Skeletal muscle tissue (tissue), 4 donors: ENCODE data around the gene TSC2. TPM values are rescaled to one million over a fixed set of nuclear protein-coding genes. Genes with fewer than 3 reads are reported as not detected.

Source experiments
- H3K27ac ChIP-seq: one replicate; pipeline ENCODE4 v1.7.0; 2013; ENCODE audit warnings: mild to moderate bottlenecking, low read depth, low read length, inconsistent platforms
- H3K27me3 ChIP-seq, 3 donors: one replicate each; pipeline ENCODE4 v1.7.0; 2013; ENCODE audit warnings: low read length in 3 of 3; ENCODE audit not compliant: control insufficient read depth in 3 of 3, insufficient read depth in 3 of 3
- H3K36me3 ChIP-seq, 3 donors: one replicate each; pipeline ENCODE4 v1.7.0; 2013; ENCODE audit warnings: low read length in 3 of 3; ENCODE audit not compliant: control insufficient read depth in 3 of 3, insufficient read depth in 3 of 3
- H3K4me1 ChIP-seq, 3 donors: one replicate each; pipeline ENCODE4 v1.7.0; 2013; ENCODE audit warnings: low read length in 3 of 3, mild to moderate bottlenecking in 3 of 3; ENCODE audit not compliant: control insufficient read depth in 3 of 3, insufficient read depth in 3 of 3
- H3K4me3 ChIP-seq, 3 donors: one replicate each; pipeline ENCODE4 v1.7.0; 2013; ENCODE audit warnings: low read length in 3 of 3
- H3K9ac ChIP-seq, 3 donors: one replicate each; pipeline ENCODE4 v1.7.0; 2013; ENCODE audit warnings: low read length in 3 of 3, mild to moderate bottlenecking in 3 of 3, moderate library complexity in 2 of 3, low read depth in 1 of 3
- H3K9me3 ChIP-seq, 3 donors: one replicate each; pipeline ENCODE4 v1.7.0; 2013; ENCODE audit warnings: low read length in 3 of 3; ENCODE audit not compliant: control insufficient read depth in 3 of 3
- total RNA-seq: library from RNA; depleted of rRNA; stranded (reverse); fragments of >200 nt; gene quantifications from one replicate; pipeline ENCODE4 v1.2.3, GENCODE V29; 2014
- donor health status: Osteomylitis.

The TSC2 gene
- total RNA-seq, 1 donor from 2014 or later, result 49.6 TPM

DNA sequence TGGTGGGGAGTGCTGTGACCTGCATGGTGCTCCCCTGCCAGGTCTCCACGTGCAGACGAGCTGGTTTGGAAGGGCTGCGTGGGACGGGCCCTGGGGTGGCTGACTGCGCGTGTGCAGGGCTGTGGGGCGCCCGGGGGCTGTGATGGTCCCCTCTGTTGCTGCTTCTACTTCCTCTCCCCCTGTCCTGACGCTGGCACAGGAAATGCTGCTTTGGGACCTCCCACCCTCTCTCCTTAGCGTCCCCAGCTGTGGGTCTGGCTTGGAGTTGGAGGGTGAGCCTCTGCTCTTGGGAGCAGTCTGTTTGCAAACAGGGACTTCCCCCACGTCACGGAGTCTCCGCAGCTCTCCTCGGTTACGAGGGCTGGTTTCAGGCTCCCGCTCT is 35.2 kb downstream of the TSC2 start:
- no peak overlapping the region for H3K9ac ChIP-seq
- peaks cover 53 to 66% (median 55%) of the 10 kb centered on the region in 3 donors for H3K36me3 ChIP-seq
- peaks cover 0 to 5% (median 0%) of the 10 kb centered on the region in 3 donors for H3K4me1 ChIP-seq
- no peaks in the 10 kb centered on the region for H3K9me3 ChIP-seq
- no peak overlapping the region for H3K4me3 ChIP-seq
- no peaks in the 10 kb centered on the region for H3K27me3 ChIP-seq
- no peak overlapping the region for H3K27ac ChIP-seq

DNA sequence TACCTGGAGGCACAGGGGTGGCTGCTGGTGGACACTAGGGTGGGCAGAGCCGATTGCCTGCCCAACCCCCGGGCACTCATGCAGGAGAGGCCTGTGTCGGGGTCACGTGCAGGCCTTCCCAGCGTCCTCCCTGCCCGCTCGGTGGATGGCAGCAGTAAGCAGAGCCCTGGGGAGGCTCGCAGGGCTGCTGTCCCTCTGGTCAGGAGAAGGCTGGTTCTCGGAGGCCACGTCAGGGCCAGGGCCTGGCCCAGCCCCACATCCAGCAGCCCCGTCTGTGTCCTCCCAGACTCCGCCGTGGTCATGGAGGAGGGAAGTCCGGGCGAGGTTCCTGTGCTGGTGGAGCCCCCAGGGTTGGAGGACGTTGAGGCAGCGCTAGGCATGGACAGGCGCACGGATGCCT is 35.6 kb downstream of the TSC2 start:
- H3K36me3 ChIP-seq, result peaks cover 55 to 70% (median 56%) of the 10 kb centered on the region in 3 donors
- peaks cover 0 to 5% (median 0%) of the 10 kb centered on the region in 3 donors for H3K4me1 ChIP-seq
- no peaks in the 10 kb centered on the region for H3K9me3 ChIP-seq
- H3K27ac ChIP-seq, result no peak overlapping the region
- H3K9ac ChIP-seq, result no peak overlapping the region
- no peaks in the 10 kb centered on the region for H3K27me3 ChIP-seq
- no peak overlapping the region for H3K4me3 ChIP-seq

DNA sequence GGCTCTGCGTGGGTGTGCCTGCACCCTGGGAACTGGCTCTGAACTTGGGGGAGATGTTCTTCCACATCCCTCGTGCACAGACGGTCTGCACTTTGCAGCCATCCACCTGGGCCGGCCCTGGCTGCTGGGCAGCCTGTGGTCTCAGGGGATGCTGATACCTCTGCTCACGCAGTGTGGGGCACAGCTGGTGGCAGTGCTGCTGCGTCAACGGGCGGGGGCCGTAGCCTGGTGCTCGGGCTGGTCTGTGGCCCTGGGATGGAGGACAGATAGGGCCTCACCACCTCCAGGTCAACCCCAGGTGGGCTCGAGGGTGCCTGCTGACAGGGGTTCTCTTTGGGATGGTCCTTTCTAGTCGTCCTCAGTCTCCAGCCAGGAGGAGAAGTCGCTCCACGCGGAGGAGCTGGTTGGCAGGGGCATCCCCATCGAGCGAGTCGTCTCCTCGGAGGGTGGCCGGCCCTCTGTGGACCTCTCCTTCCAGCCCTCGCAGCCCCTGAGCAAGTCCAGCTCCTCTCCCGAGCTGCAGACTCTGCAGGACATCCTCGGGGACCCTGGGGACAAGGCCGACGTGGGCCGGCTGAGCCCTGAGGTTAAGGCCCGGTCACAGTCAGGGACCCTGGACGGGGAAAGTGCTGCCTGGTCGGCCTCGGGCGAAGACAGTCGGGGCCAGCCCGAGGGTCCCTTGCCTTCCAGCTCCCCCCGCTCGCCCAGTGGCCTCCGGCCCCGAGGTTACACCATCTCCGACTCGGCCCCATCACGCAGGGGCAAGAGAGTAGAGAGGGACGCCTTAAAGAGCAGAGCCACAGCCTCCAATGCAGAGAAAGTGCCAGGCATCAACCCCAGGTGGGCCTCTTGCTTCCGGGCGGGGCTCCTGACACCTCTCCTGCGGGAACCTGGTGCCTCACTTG is 36.3 kb downstream of the TSC2 start:
- H3K36me3 ChIP-seq, result peaks cover 55 to 69% (median 56%) of the 10 kb centered on the region in 3 donors
- no peaks in the 10 kb centered on the region for H3K9me3 ChIP-seq
- no peak overlapping the region for H3K27ac ChIP-seq
- no peaks in the 10 kb centered on the region for H3K27me3 ChIP-seq
- peaks cover 0 to 8% (median 1%) of the 10 kb centered on the region in 3 donors for H3K4me1 ChIP-seq
- no peak overlapping the region for H3K9ac ChIP-seq
- no peak overlapping the region for H3K4me3 ChIP-seq

DNA sequence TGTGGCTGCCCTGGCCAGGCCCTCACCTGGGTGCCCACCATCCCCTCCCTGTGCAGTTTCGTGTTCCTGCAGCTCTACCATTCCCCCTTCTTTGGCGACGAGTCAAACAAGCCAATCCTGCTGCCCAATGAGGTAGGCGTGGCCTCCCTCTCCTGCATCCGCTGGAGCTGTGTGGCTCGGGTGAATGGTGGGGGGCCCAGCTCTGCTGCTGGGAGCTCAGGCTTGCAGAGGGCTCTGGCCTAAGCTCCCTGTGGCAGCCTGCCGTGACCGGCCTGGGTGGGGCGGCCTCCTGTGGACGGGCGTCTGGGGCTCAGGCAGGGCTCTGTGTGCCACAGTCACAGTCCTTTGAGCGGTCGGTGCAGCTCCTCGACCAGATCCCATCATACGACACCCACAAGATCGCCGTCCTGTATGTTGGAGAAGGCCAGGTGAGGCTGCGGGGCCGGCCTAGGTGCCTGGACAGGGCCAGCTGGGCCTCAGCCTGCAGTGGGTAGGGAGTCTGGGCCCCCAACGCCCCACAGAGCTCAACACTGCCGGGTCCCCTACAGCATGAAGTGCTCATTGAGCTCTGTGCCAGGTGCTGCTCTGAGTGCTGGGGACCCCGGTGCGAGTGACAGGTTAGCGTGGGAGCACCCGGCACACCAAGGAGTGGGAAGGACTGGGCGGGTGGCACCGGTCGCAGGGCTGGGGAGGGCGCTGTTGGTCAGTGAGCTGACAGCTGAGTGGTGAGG is 37.3 kb downstream of the TSC2 start:
- H3K9me3 ChIP-seq, result no peaks in the 10 kb centered on the region
- peaks cover 9 to 17% (median 11%) of the 10 kb centered on the region in 3 donors for H3K4me1 ChIP-seq
- H3K9ac ChIP-seq, result no peak overlapping the region
- no peak overlapping the region for H3K4me3 ChIP-seq
- no peaks in the 10 kb centered on the region for H3K27me3 ChIP-seq
- H3K36me3 ChIP-seq, result peaks cover 52 to 71% (median 57%) of the 10 kb centered on the region in 3 donors
- no peak overlapping the region for H3K27ac ChIP-seq

DNA sequence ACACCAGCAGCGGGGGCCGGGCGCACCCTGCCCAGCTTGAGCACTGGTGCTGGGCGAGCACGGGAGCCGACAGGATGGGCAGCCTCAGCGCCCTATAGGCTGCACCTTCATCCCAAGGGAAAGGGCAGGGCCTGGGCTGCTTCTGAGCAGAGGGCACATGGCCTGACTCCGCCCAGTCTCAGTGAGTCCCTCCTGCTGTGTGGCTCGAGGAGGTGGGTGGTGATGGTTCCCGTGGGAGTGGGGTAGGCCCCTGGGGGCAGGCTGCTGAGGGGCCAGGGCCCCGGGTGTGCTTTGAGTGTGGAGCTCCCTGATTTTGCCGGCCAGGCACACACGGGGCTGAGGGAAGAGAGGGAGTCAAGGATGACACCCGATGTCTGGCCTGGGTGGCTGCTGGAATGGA is 37.9 kb downstream of the TSC2 start:
- Histone ChIP-seq H3K36me3 (peaks cover 54 to 71% (median 57%) of the 10 kb centered on the region in 3 donors), H3K4me1 (peaks cover 15 to 23% (median 17%) of the 10 kb centered on the region in 3 donors), H3K4me3 (no peak overlapping the region), H3K27ac (no peak overlapping the region), H3K27me3 (no peaks in the 10 kb centered on the region), H3K9ac (no peak overlapping the region), H3K9me3 (no peaks in the 10 kb centered on the region)

DNA sequence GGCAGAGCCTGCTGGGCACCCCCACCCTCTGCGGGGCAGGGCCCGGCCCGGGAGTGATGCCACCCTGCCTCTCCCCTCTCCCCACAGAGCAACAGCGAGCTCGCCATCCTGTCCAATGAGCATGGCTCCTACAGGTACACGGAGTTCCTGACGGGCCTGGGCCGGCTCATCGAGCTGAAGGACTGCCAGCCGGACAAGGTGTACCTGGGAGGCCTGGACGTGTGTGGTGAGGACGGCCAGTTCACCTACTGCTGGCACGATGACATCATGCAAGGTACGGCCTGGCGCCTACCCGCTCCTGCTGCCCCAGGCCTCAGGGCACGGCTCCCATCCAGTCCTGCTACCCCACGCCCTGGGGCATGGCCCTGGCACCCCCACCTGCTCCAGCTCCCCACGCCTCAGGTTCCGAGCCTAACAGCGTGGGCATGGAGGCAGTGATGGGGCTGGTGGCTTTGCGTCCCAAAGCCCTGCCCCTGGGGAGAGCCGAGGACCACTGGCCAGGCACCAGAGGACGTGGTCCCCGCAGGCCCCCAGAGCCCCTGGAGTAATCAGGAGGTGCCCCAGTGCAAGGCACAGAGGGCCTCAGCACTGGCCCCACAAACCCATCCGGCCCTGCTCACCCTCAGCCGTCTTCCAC is 38.4 kb downstream of the TSC2 start:
- no peaks in the 10 kb centered on the region for H3K27me3 ChIP-seq
- no peak overlapping the region for H3K4me3 ChIP-seq
- H3K36me3 ChIP-seq, result peaks cover 55 to 65% (median 56%) of the 10 kb centered on the region in 3 donors

DNA sequence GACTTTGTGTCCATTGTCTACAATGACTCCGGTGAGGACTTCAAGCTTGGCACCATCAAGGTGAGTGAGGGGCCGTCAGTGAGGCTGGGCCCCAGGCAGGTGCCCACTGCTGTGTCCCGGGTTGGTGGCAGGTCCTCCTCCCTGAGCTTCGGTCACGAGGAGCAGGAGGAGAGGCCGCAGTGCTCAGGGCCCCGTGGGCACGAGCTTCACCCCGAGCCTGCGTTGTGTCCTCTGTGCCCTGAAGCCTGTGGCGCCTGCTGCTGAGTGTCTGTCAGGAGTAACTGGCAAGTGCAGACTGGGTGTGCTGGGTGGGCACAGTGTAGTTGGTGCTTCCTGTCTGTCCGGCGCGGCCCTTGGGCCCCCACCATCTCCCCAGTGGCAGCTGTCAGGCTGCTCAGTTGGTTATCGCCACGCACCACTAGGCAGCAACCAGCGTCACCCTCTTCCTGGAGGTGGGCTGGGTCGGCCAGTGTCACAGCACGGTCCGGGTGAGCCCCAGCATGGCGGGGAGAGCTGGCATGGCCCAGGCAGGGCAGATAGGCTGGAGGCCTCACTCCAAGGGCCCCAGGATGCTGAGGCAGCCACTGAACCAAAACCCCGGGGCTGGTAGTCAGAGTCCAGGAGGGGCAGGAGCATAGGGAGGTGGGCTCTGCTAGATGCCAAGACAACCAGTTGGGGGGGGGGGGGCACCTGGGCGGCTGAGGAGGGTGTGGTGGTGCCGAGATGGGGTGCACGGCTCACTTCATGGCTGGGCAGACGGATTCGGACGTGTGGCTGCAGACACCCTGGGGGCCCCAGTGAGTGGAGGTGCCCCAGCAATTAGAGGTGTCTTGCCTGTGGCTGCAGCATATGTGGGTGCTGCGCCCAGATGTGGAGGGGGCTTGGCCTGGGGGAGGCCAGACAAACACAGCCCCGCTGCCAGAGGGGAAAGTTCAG is 39.3 kb downstream of the TSC2 start:
- H3K27me3 ChIP-seq, result no peaks in the 10 kb centered on the region
- H3K4me1 ChIP-seq, result peaks cover 16 to 28% (median 28%) of the 10 kb centered on the region in 3 donors
- H3K9ac ChIP-seq, result no peak overlapping the region
- H3K4me3 ChIP-seq, result no peak overlapping the region
- H3K27ac ChIP-seq, result no peak overlapping the region
- no peaks in the 10 kb centered on the region for H3K9me3 ChIP-seq
- H3K36me3 ChIP-seq, result peaks cover 54 to 65% (median 56%) of the 10 kb centered on the region in 3 donors

More for the DNA sequence above, 38.4 kb downstream of the TSC2 start:
- Histone ChIP-seq H3K27ac (no peak overlapping the region), H3K4me1 (peaks cover 16 to 25% (median 20%) of the 10 kb centered on the region in 3 donors), H3K9ac (no peak overlapping the region), H3K9me3 (no peaks in the 10 kb centered on the region)

DNA sequence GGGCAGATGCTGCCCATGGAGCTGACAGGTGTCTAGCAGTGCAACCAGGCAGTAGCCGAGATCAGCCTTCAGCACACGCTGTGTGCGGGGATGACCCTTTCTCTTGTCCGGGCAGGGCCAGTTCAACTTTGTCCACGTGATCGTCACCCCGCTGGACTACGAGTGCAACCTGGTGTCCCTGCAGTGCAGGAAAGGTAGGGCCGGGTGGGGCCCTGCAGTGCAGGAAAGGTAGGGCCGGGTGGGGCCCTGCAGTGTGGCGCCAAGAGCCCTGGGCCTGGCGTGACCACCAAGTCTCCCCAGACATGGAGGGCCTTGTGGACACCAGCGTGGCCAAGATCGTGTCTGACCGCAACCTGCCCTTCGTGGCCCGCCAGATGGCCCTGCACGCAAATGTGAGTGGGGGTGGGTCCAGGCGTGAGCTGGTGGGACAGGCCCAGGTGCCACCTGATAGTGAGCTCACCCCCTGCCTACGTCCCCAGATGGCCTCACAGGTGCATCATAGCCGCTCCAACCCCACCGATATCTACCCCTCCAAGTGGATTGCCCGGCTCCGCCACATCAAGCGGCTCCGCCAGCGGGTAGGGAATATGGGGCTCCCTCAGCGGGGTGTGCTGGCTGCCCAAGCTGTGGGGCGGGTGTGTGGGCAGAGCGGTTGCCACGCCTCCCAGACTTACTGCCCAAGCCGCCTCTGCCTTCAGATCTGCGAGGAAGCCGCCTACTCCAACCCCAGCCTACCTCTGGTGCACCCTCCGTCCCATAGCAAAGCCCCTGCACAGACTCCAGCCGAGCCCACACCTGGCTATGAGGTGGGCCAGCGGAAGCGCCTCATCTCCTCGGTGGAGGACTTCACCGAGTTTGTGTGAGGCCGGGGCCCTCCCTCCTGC is 40.2 kb downstream of the TSC2 start:
- peaks cover 16 to 35% (median 28%) of the 10 kb centered on the region in 3 donors for H3K4me1 ChIP-seq
- H3K27me3 ChIP-seq, result no peaks in the 10 kb centered on the region
- H3K4me3 ChIP-seq, result no peak overlapping the region
- H3K9me3 ChIP-seq, result no peaks in the 10 kb centered on the region
- no peak overlapping the region for H3K27ac ChIP-seq
- peaks cover 59 to 69% (median 61%) of the 10 kb centered on the region in 3 donors for H3K36me3 ChIP-seq
- no peak overlapping the region for H3K9ac ChIP-seq
